NCI-H2171 (cell line): ENCODE measurements around the gene POGZ.
"Not testable (repeated sequence)": the region's sequence is repeated elsewhere in the genome, so short reads cannot be mapped to it uniquely, and the experiment has no call there.

Experiments
- DNase-seq: peaks from one replicate; lab custom pipeline; 2025; lab: John Stamatoyannopoulos, UW

Gene POGZ

GRCh38 chr1:151478140-151478812, 19.0 kb upstream of the POGZ start:
- DNase-seq, result no peak

GRCh38 chr1:151477066-151477465, 17.8 kb upstream of the POGZ start:
- no peak for DNase-seq

- no peak for DNase-seq
These were observed 16.8 kb upstream of the POGZ start for GRCh38 chr1:151476083-151476482.

GRCh38 chr1:151475175-151475574, 15.9 kb upstream of the POGZ start:
- no peak for DNase-seq

- no peak for DNase-seq
These were observed 15.5 kb upstream of the POGZ start for GRCh38 chr1:151474745-151475144.

GRCh38 chr1:151472856-151473731, 13.8 kb upstream of the POGZ start:
- no peak for DNase-seq

- no peak for DNase-seq
These were observed 5.7 kb upstream of the POGZ start for GRCh38 chr1:151465026-151465425.

- DNase-seq, result no peak
These were observed 2.4 kb upstream of the POGZ start for GRCh38 chr1:151461694-151462093.

- peak; percentile 64 for DNase-seq
These were observed 428 bp downstream of the POGZ start for GRCh38 chr1:151458802-151459330.

GRCh38 chr1:151457911-151458801, 1.1 kb downstream of the POGZ start:
- peak; percentile 80 for DNase-seq

GRCh38 chr1:151455966-151456365, 3.3 kb downstream of the POGZ start:
- no peak for DNase-seq

- no peak for DNase-seq
These were observed 4.1 kb downstream of the POGZ start for GRCh38 chr1:151455231-151455630.

- no peak for DNase-seq
These were observed 11.6 kb downstream of the POGZ start for GRCh38 chr1:151447696-151448095.

- no peak for DNase-seq
These were observed 14.5 kb downstream of the POGZ start for GRCh38 chr1:151444783-151445177.

- peak; percentile 40 for DNase-seq
These were observed 15.2 kb downstream of the POGZ start for GRCh38 chr1:151443846-151444782.

GRCh38 chr1:151437396-151437795, 21.9 kb downstream of the POGZ start:
- DNase-seq, result not testable (repeated sequence)

- DNase-seq, result no peak
These were observed 22.3 kb downstream of the POGZ start for GRCh38 chr1:151436985-151437384.

- no peak for DNase-seq
These were observed 24.1 kb downstream of the POGZ start for GRCh38 chr1:151435174-151435573.

- not testable (repeated sequence) for DNase-seq
These were observed 25.5 kb downstream of the POGZ start for GRCh38 chr1:151433827-151434226.

- no peak for DNase-seq
These were observed 31.2 kb downstream of the POGZ start for GRCh38 chr1:151428068-151428467.

GRCh38 chr1:151425103-151425502, 34.2 kb downstream of the POGZ start:
- no peak for DNase-seq
